H1 (cell line): ENCODE results near the gene SIKE1. TPM values are rescaled to one million over a fixed set of nuclear protein-coding genes. Genes with fewer than 3 reads are reported as not detected.

Source experiments
- CTCF ChIA-PET: fragments of 300-600 bp; sonication (Branson Sonifier 250); formaldehyde crosslinking; loops from one replicate; lab custom pipeline; 2021; ENCODE audit not compliant: partially characterized antibody; lab: Charles Lee
- POLR2A ChIA-PET: fragments of 300-600 bp; sonication (Branson Sonifier 250); formaldehyde crosslinking; loops from one replicate; lab custom pipeline; 2021; ENCODE audit warnings: inconsistent platforms; ENCODE audit not compliant: partially characterized antibody; lab: Charles Lee
- DNase-seq, 2 experiments: peaks; one replicate each; pipeline versions ENCODE4 v3.0.0 to v3.0.0-alpha.2; 2010 to 2022; ENCODE audit warnings: low spot score in 2 of 2, low read depth in 1 of 2, mixed read lengths in 1 of 2
- FAIRE-seq: peaks from 2 replicates; lab custom pipeline; 2011; peaks lifted over from hg19 to GRCh38; lab: Jason Lieb, UNC
- H2AFZ ChIP-seq: 2 replicates; pipeline ENCODE4 v1.8.1; 2012; ENCODE audit warnings: low read length, inconsistent platforms
- H2AK5ac ChIP-seq: 2 replicates; pipeline ENCODE4 v1.6.1; 2013; ENCODE audit warnings: low read depth, low read length
- H2BK120ac ChIP-seq: replicated peaks from 2 replicates; pipeline ENCODE3; 2013; ENCODE audit warnings: low read depth, low read length, inconsistent platforms
- H2BK12ac ChIP-seq: 2 replicates; pipeline ENCODE4 v1.6.1; 2013; ENCODE audit warnings: low read depth, low read length
- H2BK15ac ChIP-seq: 2 replicates; pipeline ENCODE4 v1.6.1; 2013; ENCODE audit warnings: low read length
- H2BK20ac ChIP-seq: 2 replicates; pipeline ENCODE4 v1.6.1; 2013; ENCODE audit warnings: low read length
- H2BK5ac ChIP-seq: 2 replicates; pipeline ENCODE4 v1.6.1; 2013; ENCODE audit warnings: low read depth, low read length
- H3K14ac ChIP-seq: 2 replicates; pipeline ENCODE4 v1.6.1; 2013; ENCODE audit warnings: inconsistent platforms; ENCODE audit not compliant: insufficient read length
- H3K18ac ChIP-seq: 2 replicates; pipeline ENCODE4 v1.6.1; 2013; ENCODE audit warnings: low read length; ENCODE audit errors: extremely low read depth
- H3K23ac ChIP-seq: 2 replicates; pipeline ENCODE4 v1.6.1; 2013; ENCODE audit warnings: inconsistent platforms; ENCODE audit not compliant: insufficient read length
- H3K23me2 ChIP-seq: 2 replicates; pipeline ENCODE4 v1.6.1; 2013; ENCODE audit warnings: low read depth, low read length
- H3K27ac ChIP-seq: 2 replicates; pipeline ENCODE4 v1.6.1; 2011; ENCODE audit warnings: low read depth, low read length, inconsistent platforms
- H3K27me3 ChIP-seq, 4 experiments: replicated peaks in 1 of 4; 1 replicate in 1 of 4; 2 replicates in 3 of 4; pipeline versions ENCODE4 v1.6.1 to v1.8.1; 2011 to 2013; ENCODE audit warnings: low read length in 3 of 4, mild to moderate bottlenecking in 3 of 4, inconsistent platforms in 2 of 4, mixed read lengths in 2 of 4, moderate library complexity in 1 of 4; ENCODE audit not compliant: control insufficient read depth in 3 of 4, insufficient read depth in 3 of 4; ENCODE audit errors: extremely low read depth in 1 of 4
- H3K36me3 ChIP-seq, 4 experiments: 2 replicates each; pipeline versions ENCODE4 v1.6.1 to v1.8.1; 2011 to 2013; ENCODE audit warnings: mild to moderate bottlenecking in 4 of 4, low read length in 3 of 4, moderate library complexity in 2 of 4, control low read depth in 1 of 4, inconsistent platforms in 1 of 4; ENCODE audit not compliant: insufficient read depth in 4 of 4, control insufficient read depth in 2 of 4
- H3K4ac ChIP-seq: replicated peaks from 2 replicates; pipeline ENCODE3; 2013; ENCODE audit warnings: low read length, low read depth, mixed read lengths, inconsistent platforms; ENCODE audit not compliant: insufficient read length
- H3K4me1 ChIP-seq, 4 experiments: replicated peaks in 1 of 4; 1 replicate in 1 of 4; 2 replicates in 3 of 4; pipeline versions ENCODE4 v1.6.1 to v1.8.1; 2011 to 2013; ENCODE audit warnings: low read length in 3 of 4, inconsistent platforms in 2 of 4, mixed read lengths in 1 of 4; ENCODE audit not compliant: insufficient read depth in 4 of 4, control insufficient read depth in 3 of 4
- H3K4me2 ChIP-seq, 2 experiments: 2 replicates each; pipeline versions ENCODE4 v1.6.1 to v1.8.1; 2011 to 2013; ENCODE audit warnings: low read depth in 2 of 2, low read length in 2 of 2, control low read depth in 1 of 2, inconsistent platforms in 1 of 2, mild to moderate bottlenecking in 1 of 2; ENCODE audit not compliant: insufficient read depth in 1 of 2
- H3K4me3 ChIP-seq, 4 experiments: fragments of 200-600, 300-600 bp in 1 of 4; sonication (generic), shearing (Covaris generic), sonication (Bioruptor Twin) in 1 of 4; 2 replicates each; pipeline versions ENCODE4 v1.5.1 to v1.8.1; 2011 to 2016; ENCODE audit warnings: low read length in 4 of 4, low read depth in 3 of 4, control low read depth in 2 of 4, inconsistent platforms in 2 of 4, mild to moderate bottlenecking in 2 of 4, mixed read lengths in 1 of 4, moderate library complexity in 1 of 4; ENCODE audit not compliant: insufficient read depth in 2 of 4; ENCODE audit errors: extremely low read depth in 1 of 4
- H3K56ac ChIP-seq: replicated peaks from 2 replicates; pipeline ENCODE3; 2013; ENCODE audit warnings: low read depth, mild to moderate bottlenecking, mixed read lengths, low read length, inconsistent platforms; ENCODE audit not compliant: insufficient read length
- H3K79me1 ChIP-seq: 2 replicates; pipeline ENCODE4 v1.6.1; 2013; ENCODE audit warnings: low read depth, low read length, control low read depth
- H3K79me2 ChIP-seq, 2 experiments: 2 replicates each; pipeline versions ENCODE4 v1.6.1 to v1.8.1; 2012 to 2013; ENCODE audit warnings: low read length in 2 of 2, mild to moderate bottlenecking in 2 of 2, inconsistent platforms in 1 of 2; ENCODE audit not compliant: insufficient read depth in 2 of 2, control insufficient read depth in 1 of 2
- H3K9ac ChIP-seq, 4 experiments: replicated peaks in 1 of 4; 1 replicate in 1 of 4; 2 replicates in 3 of 4; pipeline versions ENCODE4 v1.6.1 to v1.8.1; 2011 to 2013; ENCODE audit warnings: low read depth in 3 of 4, low read length in 3 of 4, control low read depth in 2 of 4, mild to moderate bottlenecking in 2 of 4, moderate library complexity in 2 of 4, inconsistent platforms in 1 of 4; ENCODE audit errors: extremely low read depth in 1 of 4
- H3K9me3 ChIP-seq, 2 experiments: 2 replicates each; pipeline versions ENCODE4 v1.6.1 to v1.8.1; 2012 to 2013; ENCODE audit warnings: mild to moderate bottlenecking in 2 of 2, moderate library complexity in 2 of 2, control low read depth in 1 of 2, inconsistent platforms in 1 of 2, low read depth in 1 of 2, low read length in 1 of 2, mixed read lengths in 1 of 2; ENCODE audit not compliant: insufficient read depth in 2 of 2
- H4K20me1 ChIP-seq, 2 experiments: replicated peaks in 1 of 2; 2 replicates each; pipeline versions ENCODE3 to v1.8.1; 2011 to 2013; ENCODE audit warnings: inconsistent platforms in 2 of 2, low read length in 2 of 2, mild to moderate bottlenecking in 1 of 2; ENCODE audit not compliant: insufficient read depth in 2 of 2, control insufficient read depth in 1 of 2
- H4K5ac ChIP-seq: 2 replicates; pipeline ENCODE4 v1.6.1; 2013; ENCODE audit warnings: low read length, low read depth, mixed read lengths, inconsistent platforms; ENCODE audit not compliant: insufficient read length
- H4K8ac ChIP-seq: 2 replicates; pipeline ENCODE4 v1.8.0; 2013; ENCODE audit warnings: mild to moderate bottlenecking, moderate library complexity, low read length, inconsistent platforms; ENCODE audit not compliant: insufficient read depth; ENCODE audit errors: extremely low read depth
- H4K91ac ChIP-seq: replicated peaks from 2 replicates; pipeline ENCODE3; 2013; ENCODE audit warnings: low read length, mixed read lengths, inconsistent platforms; ENCODE audit not compliant: insufficient read length
- CREB1 ChIP-seq: IDR thresholded peaks from 2 replicates; pipeline ENCODE4 v1.6.1; 2012; ENCODE audit warnings: inconsistent platforms
- EP300 ChIP-seq, 2 experiments: IDR thresholded peaks; 1 replicate in 1 of 2; 2 replicates in 1 of 2; pipeline ENCODE4 v1.6.1; 2011 to 2012; ENCODE audit warnings: low read depth in 2 of 2, low read length in 2 of 2, mild to moderate bottlenecking in 2 of 2, borderline replicate concordance in 1 of 2, inconsistent platforms in 1 of 2, moderate library complexity in 1 of 2
- SIRT6 ChIP-seq: IDR thresholded peaks from one replicate; pipeline ENCODE4 v1.7.1; 2012; ENCODE audit warnings: low read length, inconsistent platforms
- SIX5 ChIP-seq: IDR thresholded peaks from 2 replicates; pipeline ENCODE4 v1.6.1; 2011; ENCODE audit warnings: mild to moderate bottlenecking, low read depth, low read length
- WGBS, 2 experiments: shearing (Covaris generic) in 1 of 2; methylation state at CpG; one replicate each; pipeline versions ENCODE4 v1.1.6 to v1.1.7; 2013 to 2015; ENCODE audit warnings: low lambda C conversion rate in 2 of 2, mixed read lengths in 2 of 2, inconsistent platforms in 1 of 2, low coverage in 1 of 2, missing lambda C conversion rate in 1 of 2; ENCODE audit not compliant: insufficient replicate concordance in 2 of 2, insufficient coverage in 1 of 2, insufficient read length in 1 of 2; ENCODE audit errors: extremely low coverage in 1 of 2, missing lambda C conversion rate in 1 of 2; 5-methylcytosine and 5-hydroxymethylcytosine counted together
- polyA plus RNA-seq, 7 experiments: library from polyadenylated mRNA; depleted of rRNA in 3 of 7; stranded (reverse) in 5 of 7; unstranded in 2 of 7; fragments of >200 nt in 5 of 7; fragments of 200-250 nt in 2 of 7; gene quantifications; 1 replicate in 5 of 7; 2 replicates in 1 of 7; 4 replicates in 1 of 7; pipeline versions ENCODE4 v1.2.1 to v1.2.3, GENCODE V29; 2011 to 2013; ENCODE audit warnings: missing spikeins in 2 of 7, mixed read lengths in 2 of 7
- total RNA-seq: library from RNA; stranded (reverse); fragmentation: NEBNext Ultra II Directional; extraction: Animal tissue kit (Norgen Biotek cat#: 25700); gene quantifications from 2 replicates; pipeline ENCODE4 v1.2.1, GENCODE V29; 2021

The SIKE1 gene
- total and polyA plus RNA-seq, 2 of the 8 experiments (the other 6 are each of a cell fraction or from before 2014, with no cell fraction given) = 20.5 to 79.9 TPM

- Histone ChIP-seq H3K9me3 (no peaks in the 10 kb centered on the region), H4K8ac (peak overlapping the region; percentile 65; the same call in 1 of the 2 replicates), H2AFZ (no peak overlapping the region), H3K14ac (no peak overlapping the region), H2BK120ac (no peak overlapping the region), H3K4me3 (no peak overlapping the region), H3K79me2 (peaks cover under 1 to 58% of the 10 kb centered on the region in 2 experiments; a peak in 3 of 4 replicates), H2BK5ac (no peak overlapping the region), H2AK5ac (no peak overlapping the region), H3K27me3 (no peaks in the 10 kb centered on the region), H2BK20ac (no peak overlapping the region), H3K36me3 (peaks cover 34 to 80% (median 56%) of the 10 kb centered on the region in 4 experiments), H3K79me1 (0 out of 2 replicates have a peak, but pooled peaks cover 2% of the 10 kb centered on the region), H3K56ac (no peak overlapping the region), H3K9ac (no peak overlapping the region), H2BK15ac (no peak overlapping the region), H4K20me1 (peaks cover 3 to 8% of the 10 kb centered on the region in 2 experiments), H3K4me2 (no peak overlapping the region), H4K5ac (no peak overlapping the region), H3K4me1 (no peaks in the 10 kb centered on the region), H3K23ac (no peak overlapping the region), H4K91ac (no peak overlapping the region), H2BK12ac (no peak overlapping the region), H3K4ac (no peak overlapping the region), H3K18ac (no peak overlapping the region), H3K27ac (no peak overlapping the region), H3K23me2 (no peaks in the 10 kb centered on the region)
- WGBS, 2 experiments = 94% methylated on average over 6 of the region's 6 CpGs; no CpG with 5 or more reads in 1 of the 2 experiments
- DNase-seq (no peak), FAIRE-seq (no peak)
- TF ChIP-seq CREB1 (no peak), SIX5 (no peak), SIRT6 (no peak), EP300 (IDR thresholded peaks at IDR 0.05; ENCODE audit: borderline replicate concordance in 1 of 2, low read depth in 2 of 2, low read length in 2 of 2) (no peak)
- ChIA-PET CTCF (no interaction called here), POLR2A (interaction anchor here (1.3 to 3.3 kb wide), 8 partner anchors 12 to 28 kb away, joined by 3 to 18 read pairs (median 4); partner anchors contain the start of genes CSDE1 and NRAS)
These were observed 43.1 kb downstream of the SIKE1 start for GRCh38 chr1:114737314-114737849.
